H7 (cell line): ENCODE data around the gene ZNF804A. TPM values are rescaled to one million over a fixed set of nuclear protein-coding genes. Genes with fewer than 3 reads are reported as not detected.

Experiments used
- DNase-seq: peaks from one replicate; pipeline ENCODE4 v3.0.0; 2012
- H3K27me3 ChIP-seq: 2 replicates; pipeline ENCODE4 v1.6.0; 2011; ENCODE audit warnings: mild to moderate bottlenecking, low read length; ENCODE audit not compliant: control insufficient read depth, insufficient read depth
- H3K36me3 ChIP-seq: replicated peaks from 2 replicates; pipeline ENCODE4 v1.5.1; 2011; ENCODE audit warnings: low read length; ENCODE audit not compliant: control insufficient read depth, insufficient read depth
- H3K4me3 ChIP-seq: 2 replicates; pipeline ENCODE4 v1.5.1; 2011; ENCODE audit warnings: low read depth, mild to moderate bottlenecking, control low read depth, low read length, moderate library complexity; ENCODE audit not compliant: insufficient read depth
- total RNA-seq: library from RNA; depleted of rRNA; stranded (reverse); fragments of >200 nt; shearing (Covaris generic); gene quantifications from 2 replicates; pipeline ENCODE4 v1.2.3, GENCODE V29; 2014

ZNF804A gene
- total RNA-seq, 1 experiment from 2014 or later, result 0.48 TPM

GRCh38 chr2:184779777-184780176 is 181.4 kb downstream of the ZNF804A start:
- DNase-seq, result no peak
- Histone ChIP-seq H3K27me3 (no peaks in the 10 kb centered on the region), H3K36me3 (no peaks in the 10 kb centered on the region), H3K4me3 (no peak overlapping the region)

DNA sequence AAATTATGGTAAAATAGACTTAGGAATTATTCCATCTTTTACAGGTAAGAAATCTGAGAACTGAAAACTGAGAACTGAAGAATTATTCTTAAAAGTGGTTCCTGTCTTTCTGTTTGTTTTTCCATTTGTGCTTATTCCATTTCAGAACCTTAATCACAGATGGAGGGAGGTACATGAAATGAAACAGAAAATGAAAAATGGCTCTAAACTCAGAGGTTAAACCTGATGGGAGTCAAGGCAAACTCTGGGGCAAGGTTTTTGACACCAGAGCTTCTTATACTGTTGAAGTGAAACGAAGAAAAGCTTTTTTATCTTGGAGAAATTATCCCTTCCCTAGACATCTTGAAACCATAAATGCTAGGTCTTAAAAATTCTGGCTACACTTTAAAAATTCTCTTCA is 182.1 kb downstream of the ZNF804A start:
- Histone ChIP-seq H3K36me3 (no peaks in the 10 kb centered on the region), H3K27me3 (no peaks in the 10 kb centered on the region), H3K4me3 (no peak overlapping the region)
- DNase-seq, result no peak

GRCh38 chr2:184780944-184781343 is 182.6 kb downstream of the ZNF804A start:
- no peak for DNase-seq

DNA sequence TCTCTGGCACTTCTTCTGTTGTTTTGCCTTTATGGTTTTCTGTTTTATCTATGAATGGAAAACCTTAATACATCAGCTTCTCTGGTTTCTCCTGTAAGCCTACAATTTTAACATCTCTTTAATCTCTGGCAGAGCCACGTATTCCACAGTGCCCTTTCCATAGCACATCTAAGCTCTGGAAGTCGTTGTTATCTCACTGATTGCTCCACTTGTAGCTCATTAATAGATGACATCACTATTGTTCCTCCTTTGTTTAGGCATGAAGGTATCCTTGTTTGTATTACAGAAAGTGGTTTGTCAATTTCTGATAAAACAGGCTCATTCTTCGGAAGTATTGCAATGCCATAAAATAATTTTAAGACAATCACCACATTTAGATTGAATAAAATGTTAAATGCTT is 185.2 kb downstream of the ZNF804A start:
- Histone ChIP-seq H3K36me3 (no peaks in the 10 kb centered on the region), H3K4me3 (no peak overlapping the region), H3K27me3 (no peaks in the 10 kb centered on the region)
- DNase-seq, result no peak

More at GRCh38 chr2:184780944-184781343, 182.6 kb downstream of the ZNF804A start:
- H3K27me3 ChIP-seq, result no peaks in the 10 kb centered on the region
- H3K4me3 ChIP-seq, result no peak overlapping the region
- H3K36me3 ChIP-seq, result no peaks in the 10 kb centered on the region

DNA sequence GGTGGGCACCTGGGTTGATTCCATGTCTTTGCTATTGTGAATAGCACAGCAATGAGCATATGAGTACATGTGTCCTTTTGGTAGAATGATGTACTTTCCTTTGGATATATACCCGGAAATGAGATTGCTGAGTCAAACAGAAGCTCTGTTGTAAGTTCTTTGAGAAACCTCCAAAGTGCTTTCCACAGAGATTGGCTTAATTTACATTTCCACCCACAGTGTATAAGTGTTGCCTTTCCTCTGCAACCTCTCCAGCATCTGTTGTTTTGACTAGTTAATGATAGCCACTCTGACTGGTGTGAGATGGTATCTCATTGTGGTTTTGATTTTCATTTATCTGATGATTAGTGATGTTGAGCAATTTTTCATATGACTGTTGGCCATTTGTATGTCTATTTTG is 194.8 kb downstream of the ZNF804A start:
- Histone ChIP-seq H3K4me3 (no peak overlapping the region), H3K36me3 (no peaks in the 10 kb centered on the region), H3K27me3 (no peaks in the 10 kb centered on the region)
- no peak for DNase-seq

- no peak for DNase-seq
- Histone ChIP-seq H3K36me3 (no peaks in the 10 kb centered on the region), H3K27me3 (no peaks in the 10 kb centered on the region), H3K4me3 (no peak overlapping the region)
Observed at GRCh38 chr2:184799379-184799778, 201.1 kb downstream of the ZNF804A start.

DNA sequence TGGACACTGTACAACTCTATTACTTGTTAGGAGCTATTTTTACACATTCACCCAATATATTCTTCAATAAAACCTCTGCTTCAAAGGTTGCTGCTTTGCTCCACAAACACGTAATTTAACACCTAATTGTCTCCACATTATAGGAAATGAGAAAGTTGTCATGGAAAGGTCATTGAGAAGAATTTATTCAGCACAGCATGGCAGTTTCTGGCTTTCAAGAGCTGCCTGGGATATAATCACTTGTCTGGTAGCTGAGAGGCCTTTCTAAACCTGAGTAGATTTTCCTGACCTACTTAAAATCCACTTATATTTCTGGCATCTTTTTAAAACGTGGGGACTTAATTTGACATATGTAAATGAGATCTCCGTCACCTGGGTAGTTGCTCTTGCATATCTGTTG is 216.1 kb downstream of the ZNF804A start:
- Histone ChIP-seq H3K4me3 (no peak overlapping the region), H3K27me3 (no peaks in the 10 kb centered on the region), H3K36me3 (no peaks in the 10 kb centered on the region)
- no peak for DNase-seq

DNA sequence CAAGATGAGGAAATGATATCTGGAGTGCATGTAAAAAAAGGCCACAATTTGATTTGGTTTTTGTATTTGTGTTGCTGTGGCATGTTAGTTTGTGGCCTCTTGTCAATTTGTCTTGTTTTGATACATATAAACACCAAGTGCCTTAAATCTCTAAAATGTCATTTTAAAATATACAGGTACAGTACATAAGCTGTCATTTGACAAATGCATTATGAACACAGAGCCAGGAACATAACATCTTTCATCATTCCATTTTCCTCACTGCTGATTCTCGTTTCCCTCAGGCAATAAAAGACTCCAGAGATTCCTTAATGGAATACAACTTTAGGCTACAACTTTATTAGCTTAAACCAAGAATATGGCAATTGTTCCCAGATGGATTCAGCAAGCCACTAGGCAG is 217.5 kb downstream of the ZNF804A start:
- H3K36me3 ChIP-seq, result no peaks in the 10 kb centered on the region
- no peaks in the 10 kb centered on the region for H3K27me3 ChIP-seq
- DNase-seq, result no peak

GRCh38 chr2:184824597-184824996 is 226.3 kb downstream of the ZNF804A start:
- Histone ChIP-seq H3K27me3 (no peaks in the 10 kb centered on the region), H3K36me3 (no peaks in the 10 kb centered on the region), H3K4me3 (no peak overlapping the region)
- no peak for DNase-seq

More for the DNA sequence above, 217.5 kb downstream of the ZNF804A start:
- no peak overlapping the region for H3K4me3 ChIP-seq

- Histone ChIP-seq H3K36me3 (no peaks in the 10 kb centered on the region), H3K27me3 (no peaks in the 10 kb centered on the region), H3K4me3 (no peak overlapping the region)
- DNase-seq, result no peak
Observed at GRCh38 chr2:184830531-184830930, 232.2 kb downstream of the ZNF804A start.

DNA sequence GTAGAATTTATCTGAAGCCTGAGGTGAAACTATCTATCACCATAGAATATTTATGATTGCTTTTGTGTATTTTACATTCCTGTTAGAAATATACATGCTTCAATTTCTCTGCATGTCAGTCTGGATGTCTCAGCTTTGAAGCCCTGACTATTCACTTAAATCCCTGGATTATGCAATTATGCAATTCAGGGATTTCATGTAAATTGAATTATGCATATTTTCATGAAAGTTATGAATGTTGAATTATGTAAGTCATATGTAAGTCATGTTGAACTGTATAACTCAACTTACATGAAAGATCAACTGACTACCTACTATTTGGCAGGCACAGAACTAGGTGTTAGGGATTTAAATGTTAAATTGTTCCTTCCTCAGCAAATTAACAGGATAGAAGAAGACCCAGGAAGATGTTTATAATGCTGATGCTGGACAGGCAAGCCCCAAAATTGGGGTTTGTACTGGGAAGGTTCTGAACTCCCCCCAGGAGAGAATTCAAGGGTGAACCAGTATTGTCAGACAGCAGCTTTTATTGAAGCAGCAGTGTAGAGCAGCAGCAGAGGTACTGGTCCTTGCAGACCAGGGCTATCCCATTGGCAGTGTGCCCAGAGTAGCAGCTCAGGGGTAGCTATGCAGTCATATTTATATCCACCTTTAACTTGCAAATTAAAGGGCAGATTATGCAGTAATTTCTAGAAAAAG is 236.5 kb downstream of the ZNF804A start:
- Histone ChIP-seq H3K27me3 (no peaks in the 10 kb centered on the region), H3K4me3 (no peak overlapping the region), H3K36me3 (no peaks in the 10 kb centered on the region)
- no peak for DNase-seq

DNA sequence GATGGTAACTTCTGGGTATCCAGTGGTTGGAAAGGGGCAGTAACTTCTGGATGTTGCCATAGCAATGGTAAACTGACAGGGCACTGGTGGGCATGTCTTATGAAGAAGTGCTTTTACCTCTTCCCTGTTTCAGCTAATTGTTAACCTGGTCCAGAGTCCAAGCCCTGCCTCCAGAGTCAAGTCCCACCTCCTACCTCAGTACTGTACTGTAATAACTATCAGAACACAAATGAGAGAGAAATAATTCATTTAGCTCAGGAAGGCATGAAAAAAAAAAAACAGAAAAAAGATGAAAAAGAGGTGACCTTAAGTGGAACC is 237.0 kb downstream of the ZNF804A start:
- no peak for DNase-seq
- no peak overlapping the region for H3K4me3 ChIP-seq
- no peaks in the 10 kb centered on the region for H3K27me3 ChIP-seq
- H3K36me3 ChIP-seq, result no peaks in the 10 kb centered on the region

DNA sequence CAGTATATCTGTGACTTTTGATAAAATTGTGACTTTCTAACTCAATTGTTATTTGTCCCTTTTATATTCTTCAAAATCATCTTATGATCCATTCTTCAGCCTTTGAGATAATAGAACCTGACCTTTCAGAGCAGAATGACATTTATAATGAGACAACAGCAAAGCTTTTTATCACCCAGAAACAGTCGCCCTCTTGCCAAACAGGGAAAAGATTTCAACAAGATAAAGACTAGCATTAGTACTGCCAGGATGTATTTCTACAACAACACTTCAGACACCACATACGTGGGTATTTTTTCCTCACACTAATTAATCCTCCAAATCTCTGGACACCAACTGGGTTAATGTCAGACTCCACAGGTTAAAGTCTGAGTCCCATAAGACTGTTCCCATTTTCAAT is 249.0 kb downstream of the ZNF804A start:
- no peaks in the 10 kb centered on the region for H3K27me3 ChIP-seq
- no peaks in the 10 kb centered on the region for H3K36me3 ChIP-seq
- no peak overlapping the region for H3K4me3 ChIP-seq
- DNase-seq, result no peak

DNA sequence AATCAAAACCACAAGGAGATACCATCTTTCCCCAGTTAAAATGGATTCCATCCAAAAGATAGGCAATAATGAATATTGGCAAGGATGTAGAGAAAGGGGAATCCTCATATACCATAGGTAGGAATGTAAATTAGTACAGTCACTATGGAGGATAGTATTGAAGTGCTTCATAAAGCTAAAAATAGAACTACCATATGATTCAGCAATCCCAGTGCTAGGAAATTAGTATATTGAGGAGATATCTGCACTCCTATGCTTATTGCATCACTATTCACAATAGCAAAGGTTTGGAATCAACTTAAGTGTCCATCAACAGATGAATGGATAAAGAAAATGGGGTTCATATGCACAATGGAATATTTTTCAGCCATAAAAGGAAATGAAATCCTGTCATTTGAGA is 251.2 kb downstream of the ZNF804A start:
- no peaks in the 10 kb centered on the region for H3K36me3 ChIP-seq
- H3K4me3 ChIP-seq, result no peak overlapping the region

DNA sequence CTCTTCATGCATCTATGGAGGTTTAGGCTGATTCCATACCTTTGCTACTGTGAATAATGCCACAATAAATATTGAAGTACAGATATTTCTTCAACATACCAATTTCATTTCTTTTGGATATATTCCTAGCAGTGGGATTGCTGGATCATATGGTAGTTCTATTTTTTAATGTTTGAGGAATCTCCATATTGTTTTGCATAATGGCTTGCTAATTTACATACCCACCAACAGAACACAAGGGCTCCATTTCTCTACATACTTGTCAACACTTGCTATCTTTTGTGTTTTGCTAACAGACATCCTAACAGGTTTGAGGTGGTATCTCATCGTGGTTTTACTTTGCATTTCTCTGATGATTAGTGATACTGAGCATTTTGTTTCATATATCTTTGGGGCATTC is 253.2 kb downstream of the ZNF804A start:
- DNase-seq, result no peak
- Histone ChIP-seq H3K27me3 (no peaks in the 10 kb centered on the region), H3K36me3 (no peaks in the 10 kb centered on the region), H3K4me3 (no peak overlapping the region)

More for the DNA sequence above, 251.2 kb downstream of the ZNF804A start:
- no peak for DNase-seq
- H3K27me3 ChIP-seq, result no peaks in the 10 kb centered on the region

DNA sequence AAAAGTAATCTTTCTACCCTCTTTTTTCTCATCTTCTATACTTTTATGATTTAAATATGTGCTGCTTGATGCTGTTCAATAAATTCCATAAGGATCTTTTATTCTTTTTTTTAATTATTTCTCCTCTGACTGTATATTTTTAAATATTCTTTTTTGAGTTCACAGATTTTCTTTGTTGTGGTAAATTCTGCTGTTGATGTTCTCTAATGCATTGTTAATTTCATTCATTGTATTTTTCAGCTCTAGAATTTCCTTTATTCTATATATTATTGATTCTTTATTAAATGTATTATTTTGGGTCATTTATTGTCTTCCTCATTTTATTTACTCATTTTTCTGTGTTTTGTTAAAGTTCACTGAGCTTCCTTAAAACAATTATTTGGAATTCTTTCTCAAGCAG is 260.9 kb downstream of the ZNF804A start:
- no peak overlapping the region for H3K4me3 ChIP-seq
- H3K27me3 ChIP-seq, result no peaks in the 10 kb centered on the region
- DNase-seq, result no peak
- H3K36me3 ChIP-seq, result no peaks in the 10 kb centered on the region
